HepG2 (cell line): Measurements from ENCODE around the gene ATF1.

Experiments used
- ARHGAP35 ChIP-seq: sonication (generic); formaldehyde crosslinking; IDR thresholded peaks from 2 replicates; pipeline ENCODE4 v1.9.0; 2022; ENCODE audit warnings: mild to moderate bottlenecking, inconsistent platforms, moderate library complexity, missing genetic modification reagents, borderline replicate concordance
- ISX ChIP-seq: sonication (generic); formaldehyde crosslinking; conservative IDR thresholded peaks from 2 replicates; pipeline ENCODE4 v1.5.0; 2020; ENCODE audit warnings: missing genetic modification reagents
- MNT ChIP-seq: fragments of 450-650 bp; IDR thresholded peaks from 2 replicates; pipeline ENCODE4 v1.6.1; 2016
- SP1 ChIP-seq, 2 experiments: fragments of 450-650 bp in 1 of 2; sonication (generic) in 1 of 2; formaldehyde crosslinking in 1 of 2; IDR thresholded peaks; 2 replicates each; pipeline versions ENCODE4 v1.4.0 to v1.6.1; 2016 to 2020; ENCODE audit warnings: missing genetic modification reagents in 1 of 2
- TAF1 ChIP-seq: sonication (generic); formaldehyde crosslinking; IDR thresholded peaks from 2 replicates; pipeline ENCODE4 v1.4.0; 2020; ENCODE audit warnings: missing genetic modification reagents
- TOPORS ChIP-seq: sonication (generic); formaldehyde crosslinking; IDR thresholded peaks from 2 replicates; pipeline ENCODE4 v1.8.0; 2023; ENCODE audit warnings: mild to moderate bottlenecking, missing genetic modification reagents
- ZMYM2 ChIP-seq: sonication (generic); formaldehyde crosslinking; IDR thresholded peaks from 2 replicates; pipeline ENCODE4 v1.8.0; 2022; ENCODE audit warnings: mild to moderate bottlenecking, missing genetic modification reagents
- ZNF747 ChIP-seq: sonication (generic); formaldehyde crosslinking; IDR thresholded peaks from 2 replicates; pipeline ENCODE4 v1.8.1; 2023; ENCODE audit warnings: missing genetic modification reagents, mild to moderate bottlenecking, borderline replicate concordance
- TF ChIP-seq, protein P1 (sequence below): IDR thresholded peaks from 2 replicates; pipeline ENCODE4 v1.6.1; 2012; ENCODE audit warnings: inconsistent platforms

- no peak for TF ChIP-seq ZMYM2
- TF ChIP-seq ZNF747 (CRISPR knock-in tag) = no peak
- TF ChIP-seq ISX (CRISPR knock-in tag) = no peak
- no peak for TF ChIP-seq ARHGAP35
- no peak for TF ChIP-seq MNT
- no peak for TF ChIP-seq TOPORS
- TF ChIP-seq SP1 (IDR thresholded peaks at IDR 0.05) = no peak
- TF ChIP-seq SP1 (CRISPR knock-in tag; IDR thresholded peaks at IDR 0.05) = no peak
- no peak for TF ChIP-seq TAF1
- TF ChIP-seq, protein P1, sequence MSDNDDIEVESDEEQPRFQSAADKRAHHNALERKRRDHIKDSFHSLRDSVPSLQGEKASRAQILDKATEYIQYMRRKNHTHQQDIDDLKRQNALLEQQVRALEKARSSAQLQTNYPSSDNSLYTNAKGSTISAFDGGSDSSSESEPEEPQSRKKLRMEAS = no peak
Observed at GRCh38 chr12:50845021-50845647, 81.2 kb downstream of the ATF1 start.
